ENCODE data around the gene GIGYF2.
"Not testable (repeated sequence)": the region's sequence is repeated elsewhere in the genome, so short reads cannot be mapped to it uniquely, and the experiment has no call there.

GIGYF2 gene

DNA sequence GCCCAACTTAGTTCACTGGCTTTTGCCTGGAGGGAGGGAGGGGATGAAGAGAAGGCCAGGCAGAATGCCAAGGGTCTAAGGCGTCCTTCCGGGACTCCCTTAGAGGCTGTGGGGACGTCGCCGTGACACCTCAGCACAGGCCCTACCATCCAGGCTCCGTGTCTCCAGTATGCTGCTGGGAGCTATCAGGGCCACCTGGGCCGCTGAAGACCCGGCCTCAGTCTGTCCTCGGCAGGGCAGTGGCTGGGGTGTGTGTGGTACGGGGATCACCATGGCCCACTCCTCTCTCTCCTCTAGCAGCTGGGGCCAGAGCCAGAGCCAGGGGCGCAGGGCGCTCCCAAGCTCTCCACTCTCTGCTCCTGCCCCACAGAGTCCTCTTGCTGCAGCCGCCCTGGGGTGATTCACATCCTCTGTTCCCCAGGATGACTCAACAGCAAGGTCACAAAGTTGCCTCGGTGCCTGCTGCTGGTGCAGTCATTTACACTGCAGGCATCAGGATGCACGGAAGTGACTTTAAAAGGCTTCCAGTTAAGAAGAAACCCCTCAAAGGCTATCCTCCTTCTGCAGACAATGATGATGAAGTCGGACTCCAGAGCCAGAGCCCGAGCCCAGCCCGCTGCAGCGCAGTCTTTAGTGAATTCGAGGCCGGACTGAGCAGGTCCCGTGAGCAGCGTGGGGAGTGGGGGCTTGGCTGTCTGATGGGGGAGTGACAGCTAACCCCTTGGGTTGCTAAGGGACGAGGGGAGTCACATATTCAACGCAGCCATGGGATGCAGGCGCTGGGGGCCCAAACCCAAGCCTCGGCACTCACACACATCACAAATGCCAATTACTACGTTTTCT is 204.8 kb downstream of the GIGYF2 start:
- DNase-seq (ENCODE audit: low read depth) = peak; percentile 91
- H3K4me3 ChIP-seq (ENCODE audit: low read length) = no peak overlapping the region
- TF ChIP-seq, protein P1, sequence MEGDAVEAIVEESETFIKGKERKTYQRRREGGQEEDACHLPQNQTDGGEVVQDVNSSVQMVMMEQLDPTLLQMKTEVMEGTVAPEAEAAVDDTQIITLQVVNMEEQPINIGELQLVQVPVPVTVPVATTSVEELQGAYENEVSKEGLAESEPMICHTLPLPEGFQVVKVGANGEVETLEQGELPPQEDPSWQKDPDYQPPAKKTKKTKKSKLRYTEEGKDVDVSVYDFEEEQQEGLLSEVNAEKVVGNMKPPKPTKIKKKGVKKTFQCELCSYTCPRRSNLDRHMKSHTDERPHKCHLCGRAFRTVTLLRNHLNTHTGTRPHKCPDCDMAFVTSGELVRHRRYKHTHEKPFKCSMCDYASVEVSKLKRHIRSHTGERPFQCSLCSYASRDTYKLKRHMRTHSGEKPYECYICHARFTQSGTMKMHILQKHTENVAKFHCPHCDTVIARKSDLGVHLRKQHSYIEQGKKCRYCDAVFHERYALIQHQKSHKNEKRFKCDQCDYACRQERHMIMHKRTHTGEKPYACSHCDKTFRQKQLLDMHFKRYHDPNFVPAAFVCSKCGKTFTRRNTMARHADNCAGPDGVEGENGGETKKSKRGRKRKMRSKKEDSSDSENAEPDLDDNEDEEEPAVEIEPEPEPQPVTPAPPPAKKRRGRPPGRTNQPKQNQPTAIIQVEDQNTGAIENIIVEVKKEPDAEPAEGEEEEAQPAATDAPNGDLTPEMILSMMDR (IDR thresholded peaks at IDR 0.05; ENCODE audit: insufficient read depth, low read depth, low read length, missing control alignments) = no peak

DNA sequence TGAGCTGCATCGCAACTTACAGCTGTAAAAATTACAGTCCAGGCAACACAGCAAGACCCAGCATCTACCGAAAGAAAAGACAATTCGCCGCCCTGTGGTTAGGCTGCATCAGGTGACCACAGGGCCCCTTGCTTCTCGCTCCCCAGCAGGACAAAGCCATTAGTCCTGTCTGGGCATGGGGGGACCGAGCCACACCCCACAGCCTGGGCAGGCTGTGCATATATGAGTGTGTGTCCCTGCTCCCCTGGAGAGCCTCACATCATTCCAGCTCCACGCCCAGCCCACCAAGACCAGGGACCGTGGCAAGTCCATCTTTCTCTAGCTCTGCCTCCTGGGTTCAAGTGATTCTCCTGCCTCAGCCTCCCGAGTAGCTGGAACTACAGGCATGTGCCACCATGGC is 206.9 kb downstream of the GIGYF2 start:
- TF ChIP-seq, protein P1 (IDR thresholded peaks at IDR 0.05; ENCODE audit: insufficient read depth, low read depth, low read length, missing control alignments) = no peak
- no peak for DNase-seq (ENCODE audit: low read depth)

DNA sequence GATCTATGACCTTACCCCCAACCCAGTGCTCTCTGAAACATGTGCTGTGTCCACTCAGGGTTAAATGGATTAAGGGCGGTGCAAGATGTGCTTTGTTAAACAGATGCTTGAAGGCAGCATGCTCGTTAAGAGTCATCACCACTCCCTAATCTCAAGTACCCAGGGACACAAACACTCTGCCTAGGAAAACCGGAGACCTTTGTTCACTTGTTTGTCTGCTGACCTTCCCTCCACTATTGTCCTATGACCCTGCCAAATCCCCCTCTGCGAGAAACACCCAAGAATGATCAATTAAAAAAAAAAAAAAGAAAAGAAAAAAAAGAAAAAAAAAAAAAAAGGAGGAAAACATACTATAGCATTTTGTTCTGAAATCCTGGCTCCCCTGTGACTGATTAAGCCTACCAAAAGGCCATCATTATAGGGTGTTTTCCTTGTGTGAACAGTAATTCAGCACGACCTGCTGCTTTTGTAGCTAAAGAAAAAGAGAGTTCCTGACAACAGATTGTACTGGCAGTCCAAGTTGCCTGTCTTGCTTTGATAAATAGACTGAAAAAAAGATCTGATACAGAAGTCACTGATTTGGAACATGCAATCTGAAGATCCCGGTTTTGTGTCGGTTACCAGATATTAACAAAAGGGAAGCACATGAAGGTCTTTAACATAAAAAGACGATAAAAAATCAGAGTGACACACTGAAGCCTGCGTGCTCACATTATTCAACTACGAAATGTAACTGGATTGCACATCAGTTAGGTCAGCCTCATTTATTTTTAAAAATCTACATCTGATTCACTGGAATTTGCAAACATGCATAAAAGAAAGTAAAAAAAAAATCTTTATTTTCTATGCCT is 210.0 kb downstream of the GIGYF2 start:
- not testable (repeated sequence) for DNase-seq (ENCODE audit: low read depth); H3K4me3 ChIP-seq (ENCODE audit: low read length)

More for the DNA sequence above, 206.9 kb downstream of the GIGYF2 start:
- no peak overlapping the region for H3K4me3 ChIP-seq (ENCODE audit: low read length)

DNA sequence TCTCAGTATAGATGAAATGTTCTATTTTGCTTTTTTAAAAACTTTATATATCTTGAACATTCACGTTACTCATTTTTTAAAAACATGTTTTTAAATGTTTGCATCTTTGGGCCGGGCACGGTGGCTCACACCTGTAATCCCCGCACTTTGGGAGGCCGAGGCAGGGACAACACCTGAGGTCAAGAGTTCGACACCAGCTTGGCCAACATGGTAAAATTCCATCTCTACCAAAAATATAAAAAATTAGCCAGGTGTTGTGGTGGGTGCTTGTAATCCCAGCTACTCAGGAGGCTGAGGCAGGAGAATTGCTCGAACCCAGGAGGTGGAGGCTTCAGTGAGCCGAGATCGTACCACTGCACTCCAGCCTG is 210.6 kb downstream of the GIGYF2 start:
- H3K4me3 ChIP-seq (ENCODE audit: low read length); DNase-seq (ENCODE audit: low read depth): not testable (repeated sequence)

DNA sequence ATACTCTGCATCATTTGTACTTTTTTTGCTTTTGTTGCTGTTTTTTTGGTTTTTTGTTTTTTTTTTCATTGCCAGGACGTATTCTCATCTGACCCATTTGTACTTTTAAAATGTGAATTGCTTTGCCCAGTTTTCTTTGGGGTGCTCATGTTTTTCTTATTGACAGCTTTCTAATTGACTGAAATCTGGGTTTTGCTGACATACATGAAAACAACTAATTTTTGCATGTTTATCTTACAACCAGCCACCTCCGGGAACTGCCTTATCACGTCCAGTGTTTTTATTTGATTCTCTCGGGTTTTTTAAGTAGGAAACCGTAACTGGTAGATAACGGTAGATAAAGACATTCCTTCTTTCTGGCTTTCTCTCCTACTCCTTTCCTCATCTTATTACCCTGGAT is 211.6 kb downstream of the GIGYF2 start:
- TF ChIP-seq, protein P1 (IDR thresholded peaks at IDR 0.05; ENCODE audit: insufficient read depth, low read depth, low read length, missing control alignments) = no peak
- no peak for DNase-seq (ENCODE audit: low read depth)
- H3K4me3 ChIP-seq (ENCODE audit: low read length) = no peak overlapping the region

Measured in epithelial cell of esophagus (primary cell).